Nephron (organoid): ENCODE measurements around the gene COL20A1.

ENCODE experiments used
- H3K27ac Mint-ChIP-seq, 3 experiments: 2 replicates each; pipeline ENCODE4 v1.8.0; 2020; ENCODE audit warnings: mixed read lengths in 3 of 3, mild to moderate bottlenecking in 2 of 3, moderate library complexity in 1 of 3
- H3K27me3 Mint-ChIP-seq: 2 replicates; pipeline ENCODE4 v1.8.0; 2021; ENCODE audit warnings: low read depth, mild to moderate bottlenecking, moderate library complexity, mixed read lengths
- H3K36me3 Mint-ChIP-seq: 2 replicates; pipeline ENCODE4 v1.8.0; 2020; ENCODE audit warnings: low read depth, mixed read lengths
- H3K4me1 Mint-ChIP-seq: 2 replicates; pipeline ENCODE4 v1.8.0; 2020; ENCODE audit warnings: mixed read lengths
- H3K4me3 Mint-ChIP-seq, 3 experiments: 2 replicates each; pipeline ENCODE4 v1.8.0; 2020; ENCODE audit warnings: mild to moderate bottlenecking in 3 of 3, mixed read lengths in 3 of 3, moderate library complexity in 2 of 3
- H3K9me3 Mint-ChIP-seq: 2 replicates; pipeline ENCODE4 v1.8.0; 2020; ENCODE audit warnings: mixed read lengths
- CTCF ChIP-seq, 3 experiments: fragments of 200-600 bp; sonication (generic); IDR thresholded peaks; one replicate each; pipeline ENCODE4 v1.5.0; 2021; ENCODE audit warnings: antibody characterized with exemption in 3 of 3; ENCODE audit not compliant: unreplicated experiment in 3 of 3

The COL20A1 gene

GRCh38 chr20:63270606-63271325 is 22.2 kb upstream of the COL20A1 start:
- Mint-ChIP-seq H3K4me1 (peaks cover 71% of the 10 kb centered on the region), H3K27ac (peak overlapping the region; percentile 9 to 86 (median 25)), H3K9me3 (no peaks in the 10 kb centered on the region), H3K27me3 (no peaks in the 10 kb centered on the region), H3K4me3 (peak overlapping the region; percentile 82 to 93 (median 93)), H3K36me3 (no peaks in the 10 kb centered on the region)
- TF ChIP-seq CTCF (IDR thresholded peaks at IDR 0.05; ENCODE audit: unreplicated experiment in 3 of 3), result no peak

- no peak for TF ChIP-seq CTCF (IDR thresholded peaks at IDR 0.05; ENCODE audit: unreplicated experiment in 3 of 3)
- Mint-ChIP-seq H3K4me3 (peak within 1 kb of the TSS; percentile 89 to 99 (median 95)), H3K27me3 (no peaks in the 10 kb centered on the region), H3K36me3 (peaks cover 1% of the 10 kb centered on the region), H3K27ac (peak within 1 kb of the TSS; percentile 47 to 91 (median 86)), H3K4me1 (peaks cover 57% of the 10 kb centered on the region), H3K9me3 (no peaks in the 10 kb centered on the region)
These were observed 20.6 kb upstream of the COL20A1 start, which contains the start of gene ARFGAP1 for GRCh38 chr20:63272105-63273058. TSS of gene ARFGAP1 (plus strand) at chr20:63272813. CDS start at chr20:63275581, 2,768 bp downstream.

GRCh38 chr20:63273059-63273579 is 19.9 kb upstream of the COL20A1 start:
- peaks cover 4% of the 10 kb centered on the region for H3K36me3 Mint-ChIP-seq
- peak overlapping the region; percentile 46 to 91 (median 80) for H3K27ac Mint-ChIP-seq
- H3K4me3 Mint-ChIP-seq, result peak overlapping the region; percentile 89 to 99 (median 95)
- H3K4me1 Mint-ChIP-seq, result peaks cover 49% of the 10 kb centered on the region
- no peaks in the 10 kb centered on the region for H3K27me3 Mint-ChIP-seq
- no peak for TF ChIP-seq CTCF (IDR thresholded peaks at IDR 0.05; ENCODE audit: unreplicated experiment in 3 of 3)
- no peaks in the 10 kb centered on the region for H3K9me3 Mint-ChIP-seq

GRCh38 chr20:63273635-63274380 is 19.2 kb upstream of the COL20A1 start:
- Mint-ChIP-seq H3K27me3 (no peaks in the 10 kb centered on the region), H3K36me3 (peaks cover 4% of the 10 kb centered on the region), H3K9me3 (no peaks in the 10 kb centered on the region), H3K4me1 (peaks cover 42% of the 10 kb centered on the region), H3K27ac (peak overlapping the region; percentile 46 to 91 (median 80)), H3K4me3 (peak overlapping the region; percentile 89 to 99 (median 95))
- no peak for TF ChIP-seq CTCF (IDR thresholded peaks at IDR 0.05; ENCODE audit: unreplicated experiment in 3 of 3)

GRCh38 chr20:63274381-63275228 is 18.4 kb upstream of the COL20A1 start:
- no peak for TF ChIP-seq CTCF (IDR thresholded peaks at IDR 0.05; ENCODE audit: unreplicated experiment in 3 of 3)
- Mint-ChIP-seq H3K27me3 (no peaks in the 10 kb centered on the region), H3K36me3 (peaks cover 7% of the 10 kb centered on the region), H3K9me3 (no peaks in the 10 kb centered on the region), H3K27ac (peak overlapping the region in 1 of 3 experiments; percentile 46), H3K4me1 (peaks cover 35% of the 10 kb centered on the region), H3K4me3 (peak overlapping the region; percentile 70 to 85 (median 81))
